ENCODE measurements around the gene SURF4.
A peak's percentile ranks its signal among the peaks of the same experiment; 100 is the strongest.

The SURF4 gene

GRCh38 chr9:133349965-133350616, 25.8 kb downstream of the SURF4 start:
- H3K4me3 ChIP-seq (ENCODE audit: low read depth, low read length): no peak overlapping the region
- in situ Hi-C loops (cut with HindIII; ENCODE audit: low sequenced_read_pairs): no loop called here
- DNase-seq (ENCODE audit: low read depth): no peak
- no peak for TF ChIP-seq CTCF (IDR thresholded peaks at IDR 0.05; ENCODE audit: low read depth, low read length, missing control alignments)

- no peak for TF ChIP-seq CTCF (IDR thresholded peaks at IDR 0.05; ENCODE audit: low read depth, low read length, missing control alignments)
- peak overlapping the region; percentile 99 for H3K4me3 ChIP-seq (ENCODE audit: low read depth, low read length)
- DNase-seq (ENCODE audit: low read depth): no peak
- in situ Hi-C loops (cut with HindIII; ENCODE audit: low sequenced_read_pairs): no loop called here
Measured at GRCh38 chr9:133348718-133349573, 26.9 kb downstream of the SURF4 start.

GRCh38 chr9:133347985-133348717, 27.7 kb downstream of the SURF4 start, which contains the start of the genes MED22 and RPL7A:
Gene MED22 (minus strand): TSS chr9:133348131. CDS start chr9:133346662, 1,469 bp downstream.
Gene RPL7A (plus strand): TSS chr9:133348218. CDS start chr9:133348244, 26 bp downstream.
- in situ Hi-C loops (cut with HindIII; ENCODE audit: low sequenced_read_pairs): no loop called here
- peak; percentile 93 for DNase-seq (ENCODE audit: low read depth)
- TF ChIP-seq CTCF (IDR thresholded peaks at IDR 0.05; ENCODE audit: low read depth, low read length, missing control alignments): no peak
- peak within 1 kb of the TSS; percentile 99 for H3K4me3 ChIP-seq (ENCODE audit: low read depth, low read length)

GRCh38 chr9:133347515-133347984, 28.3 kb downstream of the SURF4 start:
- in situ Hi-C loops (cut with HindIII; ENCODE audit: low sequenced_read_pairs): no loop called here
- no peak for TF ChIP-seq CTCF (IDR thresholded peaks at IDR 0.05; ENCODE audit: low read depth, low read length, missing control alignments)
- H3K4me3 ChIP-seq (ENCODE audit: low read depth, low read length): peak overlapping the region; percentile 99
- no peak for DNase-seq (ENCODE audit: low read depth)

GRCh38 chr9:133346021-133346785, 29.7 kb downstream of the SURF4 start:
- no peak for DNase-seq (ENCODE audit: low read depth)
- in situ Hi-C loops (cut with HindIII; ENCODE audit: low sequenced_read_pairs): no loop called here
- no peak for TF ChIP-seq CTCF (IDR thresholded peaks at IDR 0.05; ENCODE audit: low read depth, low read length, missing control alignments)
- H3K4me3 ChIP-seq (ENCODE audit: low read depth, low read length): peak overlapping the region; percentile 99
